GOT3 (cell line): ENCODE results near the gene CTLA4.
"Not testable (repeated sequence)": the region's sequence is repeated elsewhere in the genome, so short reads cannot be mapped to it uniquely, and the experiment has no call there.

ENCODE experiments used
- DNase-seq: peaks from one replicate; lab custom pipeline; 2025; ENCODE audit warnings: mixed read lengths; lab: John Stamatoyannopoulos, UW

CTLA4 gene

GRCh38 chr2:203858176-203858575, 9.4 kb upstream of the CTLA4 start:
- no peak for DNase-seq

GRCh38 chr2:203859030-203859789, 8.4 kb upstream of the CTLA4 start:
- no peak for DNase-seq

GRCh38 chr2:203861197-203861596, 6.4 kb upstream of the CTLA4 start:
- DNase-seq, result no peak

GRCh38 chr2:203861607-203862006, 6.0 kb upstream of the CTLA4 start:
- no peak for DNase-seq

GRCh38 chr2:203869223-203870042, 1.9 kb downstream of the CTLA4 start:
- no peak for DNase-seq

GRCh38 chr2:203870481-203870880, 2.9 kb downstream of the CTLA4 start:
- DNase-seq, result no peak

- DNase-seq, result no peak
Measured at GRCh38 chr2:203870941-203871340, 3.4 kb downstream of the CTLA4 start.

GRCh38 chr2:203871371-203871983, 3.9 kb downstream of the CTLA4 start:
- DNase-seq, result no peak

GRCh38 chr2:203873461-203873860, 5.9 kb downstream of the CTLA4 start:
- DNase-seq, result no peak

- no peak for DNase-seq
Measured at GRCh38 chr2:203873921-203874631, 6.5 kb downstream of the CTLA4 start.

GRCh38 chr2:203875471-203875870, 7.9 kb downstream of the CTLA4 start:
- DNase-seq, result no peak

- no peak for DNase-seq
Measured at GRCh38 chr2:203876328-203876727, 8.8 kb downstream of the CTLA4 start.

GRCh38 chr2:203878063-203878462, 10.5 kb downstream of the CTLA4 start:
- no peak for DNase-seq

- no peak for DNase-seq
Measured at GRCh38 chr2:203880557-203881125, 13.1 kb downstream of the CTLA4 start.

GRCh38 chr2:203881185-203881584, 13.6 kb downstream of the CTLA4 start:
- not testable (repeated sequence) for DNase-seq

GRCh38 chr2:203882551-203882950, 15.0 kb downstream of the CTLA4 start:
- no peak for DNase-seq

GRCh38 chr2:203886661-203887151, 19.1 kb downstream of the CTLA4 start:
- no peak for DNase-seq

- no peak for DNase-seq
Measured at GRCh38 chr2:203887677-203888076, 20.1 kb downstream of the CTLA4 start.

GRCh38 chr2:203889542-203889941, 22.0 kb downstream of the CTLA4 start:
- DNase-seq, result no peak

GRCh38 chr2:203889944-203890343, 22.4 kb downstream of the CTLA4 start:
- DNase-seq, result no peak

- DNase-seq, result no peak
Measured at GRCh38 chr2:203890733-203891132, 23.2 kb downstream of the CTLA4 start.

- DNase-seq, result no peak
Measured at GRCh38 chr2:203891474-203891873, 23.9 kb downstream of the CTLA4 start.
